ENCODE data around the gene SWAP70.
"Not testable (repeated sequence)": the region's sequence is repeated elsewhere in the genome, so short reads cannot be mapped to it uniquely, and the experiment has no call there.

The SWAP70 gene

GRCh38 chr11:9692691-9693090 lies 28.8 kb downstream of the SWAP70 start:
- no peak for DNase-seq (ENCODE audit: low spot score)

GRCh38 chr11:9693801-9694553 lies 30.1 kb downstream of the SWAP70 start:
- no peak for DNase-seq (ENCODE audit: low spot score)

- DNase-seq (ENCODE audit: low spot score): not testable (repeated sequence)
These were observed 31.4 kb downstream of the SWAP70 start for GRCh38 chr11:9695228-9695627.

GRCh38 chr11:9697766-9698165 lies 33.9 kb downstream of the SWAP70 start:
- DNase-seq (ENCODE audit: low spot score): no peak

- no peak for DNase-seq (ENCODE audit: low spot score)
These were observed 36.4 kb downstream of the SWAP70 start for GRCh38 chr11:9700105-9700801.

GRCh38 chr11:9701799-9702198 lies 37.9 kb downstream of the SWAP70 start:
- no peak for DNase-seq (ENCODE audit: low spot score)

- no peak for DNase-seq (ENCODE audit: low spot score)
These were observed 39.4 kb downstream of the SWAP70 start for GRCh38 chr11:9703280-9703679.

- no peak for DNase-seq (ENCODE audit: low spot score)
These were observed 40.2 kb downstream of the SWAP70 start for GRCh38 chr11:9704037-9704436.

- no peak for DNase-seq (ENCODE audit: low spot score)
These were observed 40.7 kb downstream of the SWAP70 start for GRCh38 chr11:9704620-9705019.

GRCh38 chr11:9705361-9705760 lies 41.5 kb downstream of the SWAP70 start:
- DNase-seq (ENCODE audit: low spot score): not testable (repeated sequence)

GRCh38 chr11:9708544-9708943 lies 44.7 kb downstream of the SWAP70 start:
- no peak for DNase-seq (ENCODE audit: low spot score)

GRCh38 chr11:9710223-9710622 lies 46.3 kb downstream of the SWAP70 start:
- no peak for DNase-seq (ENCODE audit: low spot score)

GRCh38 chr11:9710852-9711251 lies 47.0 kb downstream of the SWAP70 start:
- no peak for DNase-seq (ENCODE audit: low spot score)

GRCh38 chr11:9711454-9712307 lies 47.8 kb downstream of the SWAP70 start:
- DNase-seq (ENCODE audit: low spot score): no peak

- no peak for DNase-seq (ENCODE audit: low spot score)
These were observed 50.5 kb downstream of the SWAP70 start for GRCh38 chr11:9714272-9714940.

- no peak for DNase-seq (ENCODE audit: low spot score)
These were observed 52.6 kb downstream of the SWAP70 start for GRCh38 chr11:9716275-9717039.

GRCh38 chr11:9717040-9717357 lies 53.1 kb downstream of the SWAP70 start:
- DNase-seq (ENCODE audit: low spot score): no peak

- no peak for DNase-seq (ENCODE audit: low spot score)
These were observed 53.8 kb downstream of the SWAP70 start for GRCh38 chr11:9717719-9718118.

GRCh38 chr11:9718147-9718546 lies 54.3 kb downstream of the SWAP70 start:
- no peak for DNase-seq (ENCODE audit: low spot score)

- DNase-seq (ENCODE audit: low spot score): no peak
These were observed 55.9 kb downstream of the SWAP70 start for GRCh38 chr11:9719566-9720289.

GRCh38 chr11:9720290-9720630 lies 56.4 kb downstream of the SWAP70 start:
- no peak for DNase-seq (ENCODE audit: low spot score)

All from iPS-NIHi11 (cell line).